ENCODE results near the gene RRAS2. TPM values are rescaled to one million over a fixed set of nuclear protein-coding genes. Genes with fewer than 3 reads are reported as not detected.

Gene RRAS2
- total RNA-seq, 4 donors from 2014 or later: 40.7 to 75.4 (median 58.0) TPM

- no peak overlapping the region for H3K4me3 ChIP-seq
- peaks cover 0 to 7% (median 1%) of the 10 kb centered on the region in 4 donors for H3K4me1 ChIP-seq
- WGBS: 94% methylated on average over 3 of the region's 3 CpGs
- H3K36me3 ChIP-seq: no peaks in the 10 kb centered on the region
- H3K27me3 ChIP-seq: no peaks in the 10 kb centered on the region
- intact Hi-C loops (cut with DNase I): no loop called here
- no peak for TF ChIP-seq CTCF (IDR thresholded peaks at IDR 0.05)
- TF ChIP-seq POLR2A (IDR thresholded peaks at IDR 0.05; ENCODE audit: low read depth): no peak
- TF ChIP-seq EP300 (IDR thresholded peaks at IDR 0.05): no peak
- no peak for TF ChIP-seq POLR2AphosphoS5 (IDR thresholded peaks at IDR 0.05)
- DNase-seq (ENCODE audit: extremely low spot score): no peak
- no peak overlapping the region for H3K27ac ChIP-seq (replicated peaks in 1 of 4)
- H3K9me3 ChIP-seq: no peaks in the 10 kb centered on the region
Measured at GRCh38 chr11:14350716-14351238, 8.2 kb downstream of the RRAS2 start.

- intact Hi-C loops (cut with DNase I): no loop called here
- H3K27ac ChIP-seq (replicated peaks in 1 of 4): no peak overlapping the region
- no peak for DNase-seq (ENCODE audit: extremely low spot score)
- H3K9me3 ChIP-seq: no peaks in the 10 kb centered on the region
- TF ChIP-seq POLR2AphosphoS5 (IDR thresholded peaks at IDR 0.05): no peak
- no peak for TF ChIP-seq POLR2A (IDR thresholded peaks at IDR 0.05; ENCODE audit: low read depth)
- TF ChIP-seq EP300 (IDR thresholded peaks at IDR 0.05): no peak
- TF ChIP-seq CTCF (IDR thresholded peaks at IDR 0.05): no peak
- no peaks in the 10 kb centered on the region for H3K36me3 ChIP-seq
- WGBS: 69% methylated on average over 2 of the region's 2 CpGs
- peaks cover 0 to 7% (median 1%) of the 10 kb centered on the region in 4 donors for H3K4me1 ChIP-seq
- H3K27me3 ChIP-seq: no peaks in the 10 kb centered on the region
- H3K4me3 ChIP-seq: no peak overlapping the region
Measured at GRCh38 chr11:14350215-14350614, 8.8 kb downstream of the RRAS2 start.

DNA sequence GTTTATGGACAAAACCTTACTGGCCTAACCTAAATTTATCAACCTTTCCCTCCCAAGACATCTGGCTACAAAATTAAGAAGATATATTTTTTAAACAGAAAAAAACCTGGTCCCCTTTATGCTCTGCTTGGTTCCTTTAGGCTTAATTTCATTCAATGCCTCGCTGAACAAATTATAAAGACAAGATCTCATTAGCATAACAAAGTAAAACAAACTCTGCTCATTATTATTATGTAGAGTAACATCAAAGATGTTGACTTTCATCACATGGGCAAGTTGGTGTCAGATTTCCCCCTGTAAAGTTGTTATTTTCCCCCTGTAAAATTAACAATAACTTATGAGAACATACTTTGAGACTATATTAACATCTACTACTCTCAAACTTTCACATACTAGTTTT, 11.0 kb downstream of the RRAS2 start:
- no peak for DNase-seq (ENCODE audit: extremely low spot score)
- no peak overlapping the region for H3K27ac ChIP-seq (replicated peaks in 1 of 4)
- no peaks in the 10 kb centered on the region for H3K9me3 ChIP-seq
- TF ChIP-seq EP300 (IDR thresholded peaks at IDR 0.05): no peak
- no peak for TF ChIP-seq CTCF (IDR thresholded peaks at IDR 0.05)
- TF ChIP-seq POLR2AphosphoS5 (IDR thresholded peaks at IDR 0.05): no peak
- no peak for TF ChIP-seq POLR2A (IDR thresholded peaks at IDR 0.05; ENCODE audit: low read depth)
- H3K4me3 ChIP-seq: no peak overlapping the region
- no peaks in the 10 kb centered on the region for H3K27me3 ChIP-seq
- peaks cover 0 to 3% (median 0%) of the 10 kb centered on the region in 4 donors for H3K4me1 ChIP-seq
- intact Hi-C loops (cut with DNase I): no loop called here
- H3K36me3 ChIP-seq: no peaks in the 10 kb centered on the region
- 85% methylated on average over 1 of the region's 1 CpG for WGBS

GRCh38 chr11:14347494-14347893, 11.5 kb downstream of the RRAS2 start:
- TF ChIP-seq POLR2A (IDR thresholded peaks at IDR 0.05; ENCODE audit: low read depth) (no peak), POLR2AphosphoS5 (IDR thresholded peaks at IDR 0.05) (no peak), CTCF (IDR thresholded peaks at IDR 0.05) (no peak), EP300 (IDR thresholded peaks at IDR 0.05) (no peak)
- Histone ChIP-seq H3K36me3 (no peaks in the 10 kb centered on the region), H3K27ac (replicated peaks in 1 of 4) (no peak overlapping the region), H3K4me1 (peaks cover 0 to 3% (median 0%) of the 10 kb centered on the region in 4 donors), H3K27me3 (no peaks in the 10 kb centered on the region), H3K9me3 (no peaks in the 10 kb centered on the region), H3K4me3 (no peak overlapping the region)
- intact Hi-C loops (cut with DNase I): no loop called here
- DNase-seq (ENCODE audit: extremely low spot score): no peak
- 96% methylated on average over 7 of the region's 7 CpGs for WGBS

All from esophagus muscularis mucosa (tissue), 4 donors.